Measurements from ENCODE around the gene VPS51. TPM values are rescaled to one million over a fixed set of nuclear protein-coding genes. Genes with fewer than 3 reads are reported as not detected.

The VPS51 gene
- total RNA-seq, 4 donors from 2014 or later = 193 to 544 (median 439) TPM

DNA sequence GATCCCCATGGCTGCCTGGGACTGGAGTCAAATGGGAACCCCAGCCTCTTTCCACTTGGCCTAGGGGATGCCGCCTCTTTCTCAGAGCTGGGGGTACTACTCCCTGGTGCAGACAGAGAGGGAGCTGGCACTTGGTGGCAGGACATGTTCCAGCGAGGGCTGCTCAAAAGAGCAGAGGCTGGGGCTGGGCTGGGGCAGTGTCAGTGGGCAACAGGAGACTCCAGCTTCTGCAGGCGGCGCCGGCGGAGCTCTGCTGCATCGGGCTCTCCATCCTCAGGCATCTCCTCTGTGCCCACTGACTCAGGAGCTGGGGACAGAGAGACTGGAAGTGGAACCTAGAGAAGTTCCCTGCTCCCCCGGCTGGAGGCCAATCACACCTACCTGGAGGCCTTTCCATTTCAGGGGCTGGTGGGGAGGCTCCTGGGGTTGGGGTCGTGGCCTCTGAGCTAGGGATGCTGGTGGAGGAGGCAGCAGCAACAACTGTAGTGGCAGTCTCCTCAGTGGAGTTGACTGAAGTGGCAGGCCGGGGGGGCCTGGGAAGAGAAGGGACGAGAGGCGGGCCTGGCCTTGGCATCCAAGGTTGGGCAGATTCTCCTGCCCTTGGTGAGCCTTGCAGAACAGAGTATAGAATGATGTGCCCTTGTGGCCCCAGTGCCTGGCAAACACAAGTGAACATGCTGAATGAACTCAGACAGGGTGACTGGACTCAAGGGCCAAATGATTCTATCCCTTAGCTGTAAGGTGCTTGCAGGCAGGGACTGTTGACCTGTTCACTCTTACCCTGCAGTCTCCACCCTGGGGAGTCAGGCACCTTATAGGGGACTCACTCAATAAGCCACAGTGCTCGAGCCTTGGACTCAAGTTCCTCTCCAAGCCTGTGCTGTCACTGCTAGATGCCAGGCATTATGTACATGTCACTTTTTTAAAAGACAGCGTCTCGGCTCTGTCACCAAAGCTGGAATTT is 32.5 kb downstream of the VPS51 start:
- H3K27ac ChIP-seq = no peak overlapping the region
- H3K4me3 ChIP-seq = no peak overlapping the region
- no peak for DNase-seq (ENCODE audit: low spot score in 2 of 2)
- H3K36me3 ChIP-seq = peaks cover 0 to 89% (median 56%) of the 10 kb centered on the region in 3 donors
- H3K9me3 ChIP-seq = no peaks in the 10 kb centered on the region
- H3K27me3 ChIP-seq = no peaks in the 10 kb centered on the region
- 77 to 80% methylated on average over 15 of the region's 15 CpGs for WGBS, 2 donors
- H3K4me1 ChIP-seq = peaks cover 0 to 30% (median 10%) of the 10 kb centered on the region in 4 donors
- no peak for TF ChIP-seq EP300 (IDR thresholded peaks at IDR 0.05)
- TF ChIP-seq POLR2A (IDR thresholded peaks at IDR 0.05) = no peak
- TF ChIP-seq, protein P1, sequence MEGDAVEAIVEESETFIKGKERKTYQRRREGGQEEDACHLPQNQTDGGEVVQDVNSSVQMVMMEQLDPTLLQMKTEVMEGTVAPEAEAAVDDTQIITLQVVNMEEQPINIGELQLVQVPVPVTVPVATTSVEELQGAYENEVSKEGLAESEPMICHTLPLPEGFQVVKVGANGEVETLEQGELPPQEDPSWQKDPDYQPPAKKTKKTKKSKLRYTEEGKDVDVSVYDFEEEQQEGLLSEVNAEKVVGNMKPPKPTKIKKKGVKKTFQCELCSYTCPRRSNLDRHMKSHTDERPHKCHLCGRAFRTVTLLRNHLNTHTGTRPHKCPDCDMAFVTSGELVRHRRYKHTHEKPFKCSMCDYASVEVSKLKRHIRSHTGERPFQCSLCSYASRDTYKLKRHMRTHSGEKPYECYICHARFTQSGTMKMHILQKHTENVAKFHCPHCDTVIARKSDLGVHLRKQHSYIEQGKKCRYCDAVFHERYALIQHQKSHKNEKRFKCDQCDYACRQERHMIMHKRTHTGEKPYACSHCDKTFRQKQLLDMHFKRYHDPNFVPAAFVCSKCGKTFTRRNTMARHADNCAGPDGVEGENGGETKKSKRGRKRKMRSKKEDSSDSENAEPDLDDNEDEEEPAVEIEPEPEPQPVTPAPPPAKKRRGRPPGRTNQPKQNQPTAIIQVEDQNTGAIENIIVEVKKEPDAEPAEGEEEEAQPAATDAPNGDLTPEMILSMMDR (IDR thresholded peaks at IDR 0.05) = no peak

DNA sequence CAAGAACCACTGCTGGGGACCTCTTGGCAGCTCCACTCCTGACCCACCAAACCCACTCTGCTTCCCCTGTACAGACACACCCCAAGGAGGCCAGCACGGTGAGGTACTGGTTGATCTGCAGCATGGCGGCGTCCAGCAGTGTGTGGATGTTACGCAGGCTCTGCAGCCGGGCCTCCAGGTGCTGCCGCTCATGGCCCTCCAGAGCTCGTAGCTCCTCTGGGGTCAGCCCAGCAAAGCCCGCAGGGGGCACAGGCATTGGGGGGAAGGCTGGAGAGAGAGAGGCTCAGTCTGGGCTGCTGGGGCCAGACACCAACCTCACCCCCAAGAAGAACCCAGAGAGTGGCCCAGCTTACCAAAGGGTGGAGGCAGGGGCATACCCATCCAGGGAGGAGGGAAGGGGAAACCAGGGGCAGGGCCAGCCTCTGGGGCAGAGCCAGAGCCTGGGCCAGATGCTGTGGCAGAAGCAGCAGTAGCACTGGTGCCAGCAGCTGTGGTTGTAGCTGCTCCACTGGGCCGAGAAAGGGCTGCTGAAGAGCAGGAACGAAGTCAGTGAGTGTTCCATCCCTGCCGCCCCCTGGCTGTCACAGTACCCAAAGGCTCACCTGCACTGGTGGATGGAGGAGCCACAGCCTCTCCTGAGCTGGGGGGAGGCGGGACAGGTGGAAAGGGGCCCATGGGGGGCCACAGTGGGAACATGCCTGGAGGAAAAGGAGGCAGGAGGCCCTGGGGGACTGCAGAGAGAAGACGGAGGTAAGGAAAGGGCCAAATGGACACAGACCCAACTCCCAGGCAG is 33.8 kb downstream of the VPS51 start:
- Histone ChIP-seq H3K36me3 (peaks cover 0 to 82% (median 55%) of the 10 kb centered on the region in 3 donors), H3K9me3 (no peaks in the 10 kb centered on the region), H3K4me3 (no peak overlapping the region), H3K27ac (no peak overlapping the region), H3K27me3 (no peaks in the 10 kb centered on the region), H3K4me1 (peaks cover 0 to 31% (median 11%) of the 10 kb centered on the region in 4 donors)
- WGBS, 2 donors = 85 to 86% methylated on average over 13 of the region's 13 CpGs
- DNase-seq (ENCODE audit: low spot score in 2 of 2) = no peak
- TF ChIP-seq EP300 (IDR thresholded peaks at IDR 0.05) = no peak

DNA sequence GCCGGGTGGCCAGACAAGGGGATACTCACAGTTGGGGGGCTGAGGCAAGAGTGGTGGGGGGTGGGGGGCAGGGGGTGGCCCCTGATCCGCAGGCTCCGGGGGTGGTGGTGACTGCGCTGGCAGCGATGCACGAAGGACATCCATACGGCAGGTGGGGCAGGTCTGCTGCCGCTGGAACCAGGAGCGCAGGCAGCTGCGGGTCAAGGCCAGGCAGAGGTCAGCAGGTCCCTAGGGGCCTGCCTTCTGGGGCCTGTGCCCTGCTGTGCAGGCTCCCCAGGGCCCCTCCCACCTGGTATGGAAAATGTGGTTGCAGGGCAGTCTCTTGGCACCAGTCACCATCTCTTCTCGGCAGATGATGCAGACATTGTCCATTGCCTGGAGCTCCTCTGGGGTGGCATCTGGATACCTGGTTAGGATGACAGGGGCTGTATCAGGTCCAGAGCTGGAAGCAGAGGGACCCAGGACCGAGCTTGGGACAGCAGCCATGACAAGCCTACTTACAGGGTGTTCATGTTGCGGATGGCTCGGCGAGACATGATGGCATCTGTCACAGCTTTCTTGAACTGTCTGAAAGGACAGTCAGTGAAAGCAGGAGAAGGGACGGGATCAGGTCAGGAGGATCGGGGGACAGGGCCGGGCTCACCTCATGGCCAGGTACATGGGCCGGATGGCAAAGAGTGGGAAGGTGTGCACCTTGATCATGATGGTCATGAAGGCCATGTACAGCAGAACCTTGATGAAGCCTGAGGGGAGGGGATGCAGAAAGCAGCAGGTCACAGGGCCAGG is 34.8 kb downstream of the VPS51 start:
- no peak for TF ChIP-seq EP300 (IDR thresholded peaks at IDR 0.05)
- TF ChIP-seq, protein P1 (IDR thresholded peaks at IDR 0.05) = no peak
- no peak for TF ChIP-seq POLR2A (IDR thresholded peaks at IDR 0.05)
- Histone ChIP-seq H3K27me3 (no peaks in the 10 kb centered on the region), H3K4me3 (no peak overlapping the region), H3K27ac (no peak overlapping the region), H3K36me3 (peaks cover 0 to 72% (median 52%) of the 10 kb centered on the region in 3 donors), H3K9me3 (no peaks in the 10 kb centered on the region), H3K4me1 (peaks cover 0 to 38% (median 17%) of the 10 kb centered on the region in 4 donors)
- no peak for DNase-seq (ENCODE audit: low spot score in 2 of 2)
- 86 to 96% methylated on average over 9 to 19 of the region's 19 CpGs for WGBS, 2 donors

DNA sequence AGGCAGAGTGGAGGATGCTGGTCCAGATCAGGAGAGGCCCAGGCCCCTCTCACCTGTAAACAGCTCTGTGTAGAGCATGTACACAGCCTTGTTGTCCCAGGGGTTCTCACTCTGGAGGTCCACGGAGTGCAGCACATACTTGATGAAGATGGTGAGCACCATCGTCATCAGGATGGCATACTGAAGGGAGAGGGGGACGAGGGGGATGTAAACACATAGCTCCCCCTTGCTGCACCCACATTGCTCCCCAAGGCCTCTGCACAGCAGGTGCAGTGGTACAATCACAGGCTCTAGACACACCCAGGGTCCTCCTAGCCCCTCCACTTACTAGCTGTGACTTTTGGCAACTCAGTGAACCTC is 35.4 kb downstream of the VPS51 start:
- TF ChIP-seq, protein P1 (IDR thresholded peaks at IDR 0.05) = no peak
- TF ChIP-seq EP300 (IDR thresholded peaks at IDR 0.05) = no peak
- no peak for TF ChIP-seq POLR2A (IDR thresholded peaks at IDR 0.05)
- Histone ChIP-seq H3K4me3 (no peak overlapping the region), H3K4me1 (peaks cover 0 to 41% (median 20%) of the 10 kb centered on the region in 4 donors), H3K27me3 (no peaks in the 10 kb centered on the region), H3K9me3 (no peaks in the 10 kb centered on the region), H3K27ac (no peak overlapping the region), H3K36me3 (peaks cover 0 to 67% (median 51%) of the 10 kb centered on the region in 3 donors)
- WGBS, 2 donors = 58 to 59% methylated on average over 3 of the region's 3 CpGs
- no peak for DNase-seq (ENCODE audit: low spot score in 2 of 2)

DNA sequence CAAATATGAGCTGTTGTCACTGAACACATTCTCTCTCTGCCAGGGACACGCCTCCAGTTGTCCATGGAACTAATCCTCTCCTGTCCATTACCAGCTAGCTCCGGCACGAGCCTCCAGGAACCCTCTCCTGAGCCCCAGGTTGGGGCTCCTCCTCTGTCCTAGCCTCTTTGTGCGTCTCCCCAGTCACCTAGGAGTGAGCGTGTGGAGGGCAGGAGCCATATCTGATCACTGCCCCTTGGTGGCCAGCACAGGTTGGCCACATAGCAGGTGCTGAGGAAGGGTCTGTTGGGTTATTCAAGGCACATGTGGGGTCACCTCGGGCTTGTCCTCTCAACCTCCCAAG is 35.9 kb downstream of the VPS51 start:
- Histone ChIP-seq H3K4me1 (peaks cover 0 to 41% (median 20%) of the 10 kb centered on the region in 4 donors), H3K27me3 (no peaks in the 10 kb centered on the region), H3K36me3 (peaks cover 0 to 62% (median 46%) of the 10 kb centered on the region in 3 donors), H3K27ac (no peak overlapping the region), H3K9me3 (no peaks in the 10 kb centered on the region), H3K4me3 (no peak overlapping the region)
- no peak for TF ChIP-seq POLR2A (IDR thresholded peaks at IDR 0.05)
- TF ChIP-seq EP300 (IDR thresholded peaks at IDR 0.05) = no peak
- TF ChIP-seq, protein P1 (IDR thresholded peaks at IDR 0.05) = no peak
- DNase-seq (ENCODE audit: low spot score in 2 of 2) = no peak
- WGBS, 2 donors = 76 to 86% methylated on average over 5 to 6 of the region's 6 CpGs

All from tibial nerve (tissue), 4 donors.